AG10803 (cell line): ENCODE measurements around the gene OCA2.

Experiments
- DNase-seq: peaks from one replicate; pipeline ENCODE4 v3.0.0; 2010; ENCODE audit warnings: low read depth
- H3K4me3 ChIP-seq: 2 replicates; pipeline ENCODE4 v1.5.1; 2011; ENCODE audit warnings: mild to moderate bottlenecking, low read length, control low read depth
- CTCF ChIP-seq: conservative IDR thresholded peaks from 2 replicates; pipeline ENCODE4 v1.5.1; 2011; ENCODE audit warnings: mild to moderate bottlenecking, low read length, control low read depth, inconsistent platforms

OCA2 gene

DNA sequence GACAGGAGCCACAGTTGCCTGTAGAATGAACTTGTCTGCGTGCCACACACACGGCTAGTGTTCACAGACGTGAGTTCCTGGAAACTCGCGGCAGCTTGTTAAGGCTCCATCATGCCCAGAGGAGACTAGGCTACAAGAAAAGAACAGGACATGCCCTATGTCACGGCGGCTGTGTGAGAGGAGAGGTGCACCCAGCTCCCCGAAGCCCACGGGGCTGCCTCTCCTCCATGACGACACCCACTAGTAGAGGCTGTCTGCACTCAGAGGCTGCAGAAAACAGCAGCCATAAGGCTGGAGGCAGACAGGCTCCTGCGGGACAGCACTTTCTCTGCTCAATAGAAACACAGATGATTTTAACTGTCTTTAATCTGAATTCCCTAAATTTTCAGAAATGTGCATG, 19.0 kb upstream of the OCA2 start:
- TF ChIP-seq CTCF: no peak
- no peak overlapping the region for H3K4me3 ChIP-seq
- no peak for DNase-seq

- H3K4me3 ChIP-seq: no peak overlapping the region
- no peak for TF ChIP-seq CTCF
- DNase-seq: no peak
Measured at GRCh38 chr15:28117432-28117990, 18.4 kb upstream of the OCA2 start.

DNA sequence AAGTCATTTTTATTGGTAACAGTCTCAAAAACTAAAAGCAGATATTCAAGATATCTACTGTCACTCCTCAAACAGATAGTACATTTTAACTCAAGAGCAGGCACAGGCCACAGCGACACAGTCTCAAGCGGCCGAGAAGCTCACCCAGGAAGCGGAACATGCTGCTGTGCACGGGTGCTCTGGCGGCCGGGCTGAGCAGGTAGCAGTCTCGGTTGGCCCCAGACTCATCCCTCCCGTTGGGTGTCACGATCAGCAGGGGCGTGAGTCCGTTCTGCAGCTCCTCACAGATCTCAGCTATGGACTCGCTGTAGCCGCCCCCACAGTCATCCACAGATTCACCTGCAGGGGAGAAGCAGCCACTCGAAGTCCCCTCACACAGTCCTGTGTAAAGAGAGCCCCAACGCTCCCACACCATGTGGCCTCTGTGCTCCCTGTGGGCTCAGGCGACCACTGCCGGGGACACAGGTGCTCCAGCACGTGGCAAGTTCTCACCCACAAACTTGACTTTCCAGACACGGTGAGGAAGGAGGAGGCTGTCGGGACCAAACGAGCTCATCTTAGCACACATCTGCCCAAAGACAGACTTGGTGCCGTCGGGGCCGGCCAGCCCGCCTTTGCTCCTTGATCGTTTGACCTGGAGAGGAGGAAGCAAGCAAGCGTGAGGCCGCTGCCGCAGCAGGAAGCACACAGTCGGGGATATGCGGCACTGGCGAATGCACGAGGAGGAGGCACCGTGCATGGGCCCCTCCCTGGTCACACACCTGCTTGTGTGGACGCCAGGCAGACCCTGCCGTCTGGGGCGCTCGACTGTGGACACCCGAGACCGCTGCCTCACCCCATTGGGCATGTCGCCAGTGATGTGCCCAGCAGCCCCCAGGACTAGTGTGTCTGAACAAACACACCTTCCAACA, 17.7 kb upstream of the OCA2 start:
- no peak for TF ChIP-seq CTCF
- no peak overlapping the region for H3K4me3 ChIP-seq
- no peak for DNase-seq

DNA sequence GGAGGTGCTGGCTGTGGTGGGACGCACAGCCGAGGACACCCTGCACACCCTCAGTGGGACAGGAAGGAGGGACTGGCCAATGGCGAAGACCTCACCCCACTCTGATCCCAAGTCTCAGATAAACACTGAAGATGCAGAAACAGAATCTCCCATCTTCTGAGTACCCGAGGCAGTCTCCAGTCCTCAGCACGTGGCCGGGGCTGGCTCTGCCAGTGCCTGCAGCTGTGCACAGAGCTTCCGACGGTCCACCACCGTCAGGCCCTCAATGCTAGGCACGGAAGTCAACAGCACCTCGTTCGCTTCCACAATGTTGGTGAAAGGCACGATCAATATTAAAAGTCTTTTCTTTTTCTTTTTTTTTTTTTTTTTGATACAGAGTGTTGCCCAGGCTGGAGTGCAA, 16.8 kb upstream of the OCA2 start:
- TF ChIP-seq CTCF: no peak
- H3K4me3 ChIP-seq: no peak overlapping the region
- DNase-seq: no peak

DNA sequence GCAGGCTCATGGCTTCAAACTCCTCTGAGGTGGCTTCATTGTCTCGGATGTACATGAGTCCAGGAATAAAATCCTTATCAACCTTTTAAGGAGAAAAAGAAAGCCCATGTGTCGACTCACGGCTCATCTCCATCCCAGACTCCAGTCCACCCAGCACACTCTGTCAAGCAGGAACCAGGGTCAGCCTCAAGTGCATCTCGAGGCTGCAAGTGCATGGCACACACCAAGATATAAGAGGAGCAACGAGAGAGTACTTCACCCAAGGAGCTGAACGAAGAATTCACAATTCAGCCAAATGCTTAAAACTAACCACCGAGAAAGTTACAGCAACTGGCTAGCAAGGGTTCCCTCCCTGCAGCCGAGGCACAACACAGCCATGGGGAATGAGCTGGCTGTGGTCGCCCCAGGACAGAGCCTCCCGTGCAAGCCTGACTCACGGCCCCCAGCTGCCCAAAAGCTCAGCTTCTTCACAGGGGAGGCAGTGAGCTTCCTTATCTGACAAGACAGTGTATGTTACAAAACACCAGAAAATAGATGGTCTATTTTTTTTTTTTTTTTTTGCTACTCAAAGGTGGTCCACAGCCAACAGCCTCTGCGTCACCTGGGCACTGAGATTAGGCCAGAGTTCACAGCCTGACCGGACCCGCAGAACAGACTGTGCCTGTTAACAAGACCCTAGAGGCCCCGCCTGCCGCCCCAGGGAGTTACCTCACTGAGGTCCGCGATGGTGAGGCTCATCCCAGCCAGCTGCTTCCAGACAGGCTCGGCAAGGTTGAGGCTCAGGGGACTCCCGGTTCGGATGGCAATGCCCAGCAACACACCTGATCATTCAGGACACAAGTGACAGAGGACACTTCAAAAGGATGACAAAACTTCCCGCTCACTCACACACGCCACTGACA, 15.9 kb upstream of the OCA2 start:
- no peak for TF ChIP-seq CTCF
- DNase-seq: no peak
- no peak overlapping the region for H3K4me3 ChIP-seq

DNA sequence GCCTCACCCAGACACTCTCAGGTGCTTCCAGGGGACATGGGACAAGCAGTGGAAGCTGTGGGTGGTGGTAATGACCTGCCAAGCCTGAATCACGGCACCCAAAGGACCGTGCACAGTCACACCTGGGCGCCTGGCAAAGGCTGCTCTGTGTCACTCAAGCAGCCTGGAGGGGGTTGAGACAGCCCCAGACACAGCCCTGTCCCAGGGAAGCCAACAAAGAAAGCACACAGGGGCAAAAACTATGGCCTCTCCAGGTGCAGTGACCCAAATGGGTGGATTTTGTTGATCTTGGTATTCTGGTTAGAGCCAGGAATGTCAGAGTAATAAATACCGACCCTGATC, 15.0 kb upstream of the OCA2 start:
- no peak for DNase-seq

More for the DNA sequence above, 15.0 kb upstream of the OCA2 start:
- no peak for TF ChIP-seq CTCF
- H3K4me3 ChIP-seq: no peak overlapping the region
